ENCODE results near the gene PLD5. TPM values are rescaled to one million over a fixed set of nuclear protein-coding genes. Genes with fewer than 3 reads are reported as not detected.

Gene PLD5
- total and polyA plus RNA-seq, 2 of the 13 experiments (the other 11 are each of a cell fraction or from before 2014, with no cell fraction given): not detected

DNA sequence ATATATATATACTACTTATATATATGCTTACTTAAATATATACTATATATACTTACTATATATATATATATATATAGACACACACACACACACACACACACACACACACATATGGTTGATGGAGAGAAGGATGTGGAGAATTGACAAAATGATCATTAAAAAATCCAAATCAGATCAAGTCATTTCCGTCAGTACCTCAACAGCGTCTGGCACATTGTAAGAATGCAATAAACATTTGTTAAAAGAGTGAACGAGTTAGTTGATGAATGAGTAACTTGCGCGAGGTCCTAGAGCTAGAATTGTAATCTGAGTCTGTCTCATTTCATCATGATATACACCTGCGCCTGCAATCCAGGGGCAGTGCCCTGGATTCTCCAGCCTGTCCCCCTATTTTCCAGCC is 282.6 kb downstream of the PLD5 start:
- H3K9me3 ChIP-seq (ENCODE audit: low read length): no peaks in the 10 kb centered on the region
- ATAC-seq (no peak), FAIRE-seq (no peak), DNase-seq (ENCODE audit: low spot score) (no peak)
- H3K4me2 ChIP-seq (ENCODE audit: low read depth, low read length): no peak overlapping the region
- H3K9ac ChIP-seq (ENCODE audit: insufficient read depth, low read depth, low read length): no peak overlapping the region
- no peaks in the 10 kb centered on the region for H3K4me1 ChIP-seq (ENCODE audit: insufficient read depth, low read length)
- H4K20me1 ChIP-seq (ENCODE audit: insufficient read depth, low read length): no peaks in the 10 kb centered on the region
- intact Hi-C loops (cut with micrococcal nuclease; ENCODE audit: unreplicated experiment) (no loop called here), in situ Hi-C loops (cut with HindIII; ENCODE audit: extremely low pct_ligation_motif_present, low pct_unique_long_range_greater_than_20kb) (no loop called here)
- BruUV-seq (replicated peaks): no TSS peak
- no peak overlapping the region for H3K27ac ChIP-seq (ENCODE audit: extremely low read length, insufficient read depth, low read length)
- H3K4me3 ChIP-seq (replicated peaks in 1 of 3; ENCODE audit: insufficient read depth in 1 of 3, low read depth in 2 of 3, low read length in 3 of 3): no peak overlapping the region
- ChIA-PET CTCF (ENCODE audit: low intra/inter-chr PET ratio, low total read pairs) (no interaction called here), POLR2A (no interaction called here)
- 47% methylated on average over 6 of the region's 6 CpGs for WGBS (ENCODE audit: low lambda C conversion rate)
- H3K27me3 ChIP-seq (ENCODE audit: control insufficient read depth in 1 of 2, insufficient read depth in 2 of 2, low read length in 2 of 2): no peaks in the 10 kb centered on the region
- no peaks in the 10 kb centered on the region for H3K36me3 ChIP-seq (replicated peaks in 1 of 2; ENCODE audit: control insufficient read depth in 1 of 2, insufficient read depth in 2 of 2, low read length in 2 of 2)
- H2AFZ ChIP-seq (ENCODE audit: low read length): no peak overlapping the region
- no peaks in the 10 kb centered on the region for H3K79me2 ChIP-seq (ENCODE audit: insufficient read depth, low read length)
- TF ChIP-seq, protein P1, sequence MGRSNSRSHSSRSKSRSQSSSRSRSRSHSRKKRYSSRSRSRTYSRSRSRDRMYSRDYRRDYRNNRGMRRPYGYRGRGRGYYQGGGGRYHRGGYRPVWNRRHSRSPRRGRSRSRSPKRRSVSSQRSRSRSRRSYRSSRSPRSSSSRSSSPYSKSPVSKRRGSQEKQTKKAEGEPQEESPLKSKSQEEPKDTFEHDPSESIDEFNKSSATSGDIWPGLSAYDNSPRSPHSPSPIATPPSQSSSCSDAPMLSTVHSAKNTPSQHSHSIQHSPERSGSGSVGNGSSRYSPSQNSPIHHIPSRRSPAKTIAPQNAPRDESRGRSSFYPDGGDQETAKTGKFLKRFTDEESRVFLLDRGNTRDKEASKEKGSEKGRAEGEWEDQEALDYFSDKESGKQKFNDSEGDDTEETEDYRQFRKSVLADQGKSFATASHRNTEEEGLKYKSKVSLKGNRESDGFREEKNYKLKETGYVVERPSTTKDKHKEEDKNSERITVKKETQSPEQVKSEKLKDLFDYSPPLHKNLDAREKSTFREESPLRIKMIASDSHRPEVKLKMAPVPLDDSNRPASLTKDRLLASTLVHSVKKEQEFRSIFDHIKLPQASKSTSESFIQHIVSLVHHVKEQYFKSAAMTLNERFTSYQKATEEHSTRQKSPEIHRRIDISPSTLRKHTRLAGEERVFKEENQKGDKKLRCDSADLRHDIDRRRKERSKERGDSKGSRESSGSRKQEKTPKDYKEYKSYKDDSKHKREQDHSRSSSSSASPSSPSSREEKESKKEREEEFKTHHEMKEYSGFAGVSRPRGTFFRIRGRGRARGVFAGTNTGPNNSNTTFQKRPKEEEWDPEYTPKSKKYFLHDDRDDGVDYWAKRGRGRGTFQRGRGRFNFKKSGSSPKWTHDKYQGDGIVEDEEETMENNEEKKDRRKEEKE (IDR thresholded peaks at IDR 0.05): no peak
- TF ChIP-seq ZNF564 (CRISPR knock-in tag; IDR thresholded peaks at IDR 0.05): no peak
- no peak for TF ChIP-seq TCF7 (IDR thresholded peaks at IDR 0.05; ENCODE audit: low read depth)
- TF ChIP-seq, protein P2, sequence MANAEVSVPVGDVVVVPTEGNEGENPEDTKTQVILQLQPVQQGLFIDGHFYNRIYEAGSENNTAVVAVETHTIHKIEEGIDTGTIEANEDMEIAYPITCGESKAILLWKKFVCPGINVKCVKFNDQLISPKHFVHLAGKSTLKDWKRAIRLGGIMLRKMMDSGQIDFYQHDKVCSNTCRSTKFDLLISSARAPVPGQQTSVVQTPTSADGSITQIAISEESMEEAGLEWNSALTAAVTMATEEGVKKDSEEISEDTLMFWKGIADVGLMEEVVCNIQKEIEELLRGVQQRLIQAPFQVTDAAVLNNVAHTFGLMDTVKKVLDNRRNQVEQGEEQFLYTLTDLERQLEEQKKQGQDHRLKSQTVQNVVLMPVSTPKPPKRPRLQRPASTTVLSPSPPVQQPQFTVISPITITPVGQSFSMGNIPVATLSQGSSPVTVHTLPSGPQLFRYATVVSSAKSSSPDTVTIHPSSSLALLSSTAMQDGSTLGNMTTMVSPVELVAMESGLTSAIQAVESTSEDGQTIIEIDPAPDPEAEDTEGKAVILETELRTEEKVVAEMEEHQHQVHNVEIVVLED (CRISPR knock-in tag; IDR thresholded peaks at IDR 0.05; ENCODE audit: borderline replicate concordance): no peak
- TF ChIP-seq FLYWCH1 (CRISPR knock-in tag; IDR thresholded peaks at IDR 0.05): no peak
- TF ChIP-seq ZFP37 (CRISPR knock-in tag; IDR thresholded peaks at IDR 0.05; ENCODE audit: borderline replicate concordance): no peak
- TF ChIP-seq ZNF337 (CRISPR knock-in tag; IDR thresholded peaks at IDR 0.05; ENCODE audit: borderline replicate concordance, low read depth): no peak
- no peak for TF ChIP-seq ZNF142 (CRISPR knock-in tag; IDR thresholded peaks at IDR 0.05)
- TF ChIP-seq TFDP1 (CRISPR knock-in tag; IDR thresholded peaks at IDR 0.05; ENCODE audit: borderline replicate concordance): no peak
- TF ChIP-seq TGIF2 (CRISPR knock-in tag; IDR thresholded peaks at IDR 0.05): no peak
- no peak for TF ChIP-seq ELF3 (CRISPR knock-in tag; IDR thresholded peaks at IDR 0.05)
- TF ChIP-seq RBFOX2 (IDR thresholded peaks at IDR 0.05; ENCODE audit: low read depth, low read length): no peak
- TF ChIP-seq, protein P3, sequence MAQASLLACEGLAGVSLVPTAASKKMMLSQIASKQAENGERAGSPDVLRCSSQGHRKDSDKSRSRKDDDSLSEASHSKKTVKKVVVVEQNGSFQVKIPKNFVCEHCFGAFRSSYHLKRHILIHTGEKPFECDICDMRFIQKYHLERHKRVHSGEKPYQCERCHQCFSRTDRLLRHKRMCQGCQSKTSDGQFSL (CRISPR knock-in tag; IDR thresholded peaks at IDR 0.05): no peak
- TF ChIP-seq ZBTB7B (CRISPR knock-in tag; IDR thresholded peaks at IDR 0.05): no peak
